ENCODE data around the gene GRID2IP.
"Not testable (repeated sequence)": the region's sequence is repeated elsewhere in the genome, so short reads cannot be mapped to it uniquely, and the experiment has no call there.

Gene GRID2IP

GRCh38 chr7:6475433-6476186 is 75.7 kb downstream of the GRID2IP start:
- no peak overlapping the region for H4K8ac ChIP-seq (ENCODE audit: low read length)
- no peak overlapping the region for H3K4me3 ChIP-seq (ENCODE audit: insufficient read depth in 1 of 2, low read depth in 1 of 2, low read length in 2 of 2)
- H3K79me1 ChIP-seq (replicated peaks; ENCODE audit: low read length, poor library complexity, severe bottlenecking): peaks cover 2% of the 10 kb centered on the region
- H2AK5ac ChIP-seq (ENCODE audit: low read length, severe bottlenecking): no peak overlapping the region
- DNase-seq: no peak
- H3K23ac ChIP-seq (ENCODE audit: low read length in 2 of 2): no peak overlapping the region
- no peak overlapping the region for H3K18ac ChIP-seq (ENCODE audit: low read depth in 1 of 2, low read length in 2 of 2)
- no peaks in the 10 kb centered on the region for H3K9me3 ChIP-seq (ENCODE audit: control insufficient read depth, low read length)
- no peak overlapping the region for H2BK12ac ChIP-seq (ENCODE audit: low read length in 2 of 2)
- no peak overlapping the region for H4K91ac ChIP-seq (ENCODE audit: low read length)
- no peak overlapping the region for H3K4ac ChIP-seq (ENCODE audit: low read depth in 1 of 2, low read length in 2 of 2)
- H3K4me2 ChIP-seq (ENCODE audit: low read length, poor library complexity, severe bottlenecking): no peak overlapping the region
- H2BK15ac ChIP-seq (ENCODE audit: low read depth, poor library complexity, severe bottlenecking): no peak overlapping the region
- H3K14ac ChIP-seq (ENCODE audit: low read length in 2 of 2): no peak overlapping the region
- no peak overlapping the region for H3K27ac ChIP-seq (ENCODE audit: low read length, poor library complexity, severe bottlenecking)
- H2AFZ ChIP-seq (ENCODE audit: low read depth, low read length): no peak overlapping the region
- WGBS: 96% methylated on average over 3 of the region's 3 CpGs
- no peaks in the 10 kb centered on the region for H3K27me3 ChIP-seq (ENCODE audit: control insufficient read depth in 1 of 2, insufficient read depth in 1 of 2, low read length in 2 of 2)
- H3K4me1 ChIP-seq (ENCODE audit: control insufficient read depth, insufficient read depth, low read depth, low read length): peaks cover 18% of the 10 kb centered on the region
- H2BK5ac ChIP-seq (ENCODE audit: low read depth, low read length, poor library complexity, severe bottlenecking): no peak overlapping the region
- H2BK120ac ChIP-seq (ENCODE audit: low read depth, low read length): no peak overlapping the region
- peaks cover 32 to 62% of the 10 kb centered on the region in 2 experiments for H3K36me3 ChIP-seq (ENCODE audit: control insufficient read depth in 1 of 2, insufficient read depth in 2 of 2, low read depth in 1 of 2, low read length in 2 of 2)
- peak overlapping the region; percentile 55 for H3K9ac ChIP-seq (ENCODE audit: low read length)

GRCh38 chr7:6465862-6466261 is 85.4 kb downstream of the GRID2IP start:
- Histone ChIP-seq H3K9me3 (ENCODE audit: control insufficient read depth, low read length) (peaks cover 3% of the 10 kb centered on the region), H3K9ac (ENCODE audit: low read length) (no peak overlapping the region), H3K79me1 (replicated peaks; ENCODE audit: low read length, poor library complexity, severe bottlenecking) (peaks cover 26% of the 10 kb centered on the region), H3K4me1 (ENCODE audit: control insufficient read depth, insufficient read depth, low read depth, low read length) (no peaks in the 10 kb centered on the region), H2AK5ac (ENCODE audit: low read length, severe bottlenecking) (no peak overlapping the region), H3K27ac (ENCODE audit: low read length, poor library complexity, severe bottlenecking) (no peak overlapping the region), H2BK12ac (ENCODE audit: low read length in 2 of 2) (no peak overlapping the region), H3K4ac (ENCODE audit: low read depth in 1 of 2, low read length in 2 of 2) (no peak overlapping the region), H4K8ac (ENCODE audit: low read length) (no peak overlapping the region), H3K27me3 (ENCODE audit: control insufficient read depth in 1 of 2, insufficient read depth in 1 of 2, low read length in 2 of 2) (no peaks in the 10 kb centered on the region), H3K18ac (ENCODE audit: low read depth in 1 of 2, low read length in 2 of 2) (no peak overlapping the region), H3K14ac (ENCODE audit: low read length in 2 of 2) (no peak overlapping the region), H3K4me2 (ENCODE audit: low read length, poor library complexity, severe bottlenecking) (no peak overlapping the region), H3K23ac (ENCODE audit: low read length in 2 of 2) (no peak overlapping the region), H4K91ac (ENCODE audit: low read length) (no peak overlapping the region), H3K36me3 (ENCODE audit: control insufficient read depth in 1 of 2, insufficient read depth in 2 of 2, low read depth in 1 of 2, low read length in 2 of 2) (peaks cover 66 to 89% of the 10 kb centered on the region in 2 experiments), H3K4me3 (ENCODE audit: insufficient read depth in 1 of 2, low read depth in 1 of 2, low read length in 2 of 2) (no peak overlapping the region), H2BK120ac (ENCODE audit: low read depth, low read length) (no peak overlapping the region), H2BK15ac (ENCODE audit: low read depth, poor library complexity, severe bottlenecking) (no peak overlapping the region), H2BK5ac (ENCODE audit: low read depth, low read length, poor library complexity, severe bottlenecking) (no peak overlapping the region), H2AFZ (ENCODE audit: low read depth, low read length) (no peak overlapping the region)
- no peak for DNase-seq
- 97% methylated on average over 8 of the region's 8 CpGs for WGBS

GRCh38 chr7:6463609-6464008 is 87.7 kb downstream of the GRID2IP start:
- H2BK15ac ChIP-seq (ENCODE audit: low read depth, poor library complexity, severe bottlenecking); H3K14ac ChIP-seq (ENCODE audit: low read length in 2 of 2); H3K18ac ChIP-seq (ENCODE audit: low read depth in 1 of 2, low read length in 2 of 2); H3K9me3 ChIP-seq (ENCODE audit: control insufficient read depth, low read length); H4K91ac ChIP-seq (ENCODE audit: low read length); H3K9ac ChIP-seq (ENCODE audit: low read length); H2AFZ ChIP-seq (ENCODE audit: low read depth, low read length); H3K4me1 ChIP-seq (ENCODE audit: control insufficient read depth, insufficient read depth, low read depth, low read length); H3K27me3 ChIP-seq (ENCODE audit: control insufficient read depth in 1 of 2, insufficient read depth in 1 of 2, low read length in 2 of 2); H3K27ac ChIP-seq (ENCODE audit: low read length, poor library complexity, severe bottlenecking); H3K4me3 ChIP-seq (ENCODE audit: insufficient read depth in 1 of 2, low read depth in 1 of 2, low read length in 2 of 2); H3K4me2 ChIP-seq (ENCODE audit: low read length, poor library complexity, severe bottlenecking); H2BK5ac ChIP-seq (ENCODE audit: low read depth, low read length, poor library complexity, severe bottlenecking); H2BK120ac ChIP-seq (ENCODE audit: low read depth, low read length); DNase-seq; H3K23ac ChIP-seq (ENCODE audit: low read length in 2 of 2); H2BK12ac ChIP-seq (ENCODE audit: low read length in 2 of 2); H2AK5ac ChIP-seq (ENCODE audit: low read length, severe bottlenecking); H3K4ac ChIP-seq (ENCODE audit: low read depth in 1 of 2, low read length in 2 of 2); H4K8ac ChIP-seq (ENCODE audit: low read length): not testable (repeated sequence)
- Histone ChIP-seq H3K36me3 (ENCODE audit: control insufficient read depth in 1 of 2, insufficient read depth in 2 of 2, low read depth in 1 of 2, low read length in 2 of 2) (peaks cover 58 to 76% of the 10 kb centered on the region in 2 experiments), H3K79me1 (replicated peaks; ENCODE audit: low read length, poor library complexity, severe bottlenecking) (peaks cover 23% of the 10 kb centered on the region)
- 87% methylated on average over 5 of the region's 5 CpGs for WGBS

DNA sequence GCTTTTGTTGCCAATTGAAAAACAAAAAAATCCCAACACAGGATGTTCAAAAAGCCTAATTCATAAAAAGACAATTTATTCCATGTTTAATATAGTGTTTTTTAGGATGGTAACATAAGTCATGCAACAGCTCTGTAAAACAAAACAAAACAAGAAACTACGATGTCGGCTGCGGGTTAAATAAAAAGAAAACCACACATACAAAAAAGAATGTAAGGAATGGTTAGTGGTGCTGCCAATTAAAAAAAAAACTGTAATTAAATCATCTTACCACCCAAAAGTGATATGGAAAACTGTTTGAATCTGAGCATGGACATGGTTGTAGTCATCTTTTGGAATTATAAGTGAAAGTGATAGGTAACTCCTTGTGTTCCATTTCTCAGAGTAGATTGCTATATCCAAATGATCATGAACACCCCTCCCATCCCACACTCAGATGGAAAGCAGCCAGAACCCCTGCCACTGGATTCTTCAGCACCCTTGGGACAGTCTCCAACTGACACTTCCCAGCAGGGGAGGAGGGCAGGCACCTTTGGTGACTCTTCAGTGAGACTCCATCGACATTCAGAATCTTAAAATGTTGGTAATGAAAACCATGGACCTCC is 89.2 kb downstream of the GRID2IP start:
- no peak overlapping the region for H4K8ac ChIP-seq (ENCODE audit: low read length)
- no peak overlapping the region for H3K4me3 ChIP-seq (ENCODE audit: insufficient read depth in 1 of 2, low read depth in 1 of 2, low read length in 2 of 2)
- H3K36me3 ChIP-seq (ENCODE audit: control insufficient read depth in 1 of 2, insufficient read depth in 2 of 2, low read depth in 1 of 2, low read length in 2 of 2): peaks cover 46 to 60% of the 10 kb centered on the region in 2 experiments
- H2BK12ac ChIP-seq (ENCODE audit: low read length in 2 of 2): no peak overlapping the region
- peaks cover 19% of the 10 kb centered on the region for H3K79me1 ChIP-seq (replicated peaks; ENCODE audit: low read length, poor library complexity, severe bottlenecking)
- no peak overlapping the region for H2BK5ac ChIP-seq (ENCODE audit: low read depth, low read length, poor library complexity, severe bottlenecking)
- no peak overlapping the region for H3K4ac ChIP-seq (ENCODE audit: low read depth in 1 of 2, low read length in 2 of 2)
- no peaks in the 10 kb centered on the region for H3K27me3 ChIP-seq (ENCODE audit: control insufficient read depth in 1 of 2, insufficient read depth in 1 of 2, low read length in 2 of 2)
- H2AFZ ChIP-seq (ENCODE audit: low read depth, low read length): no peak overlapping the region
- no peak overlapping the region for H4K91ac ChIP-seq (ENCODE audit: low read length)
- no peak overlapping the region for H3K14ac ChIP-seq (ENCODE audit: low read length in 2 of 2)
- H3K9me3 ChIP-seq (ENCODE audit: control insufficient read depth, low read length): peaks cover 3% of the 10 kb centered on the region
- no peak for DNase-seq
- H3K18ac ChIP-seq (ENCODE audit: low read depth in 1 of 2, low read length in 2 of 2): no peak overlapping the region
- no peak overlapping the region for H2BK120ac ChIP-seq (ENCODE audit: low read depth, low read length)
- no peak overlapping the region for H2BK15ac ChIP-seq (ENCODE audit: low read depth, poor library complexity, severe bottlenecking)
- H3K4me2 ChIP-seq (ENCODE audit: low read length, poor library complexity, severe bottlenecking): no peak overlapping the region
- no peak overlapping the region for H2AK5ac ChIP-seq (ENCODE audit: low read length, severe bottlenecking)
- WGBS: 100% methylated on average over 1 of the region's 4 CpGs
- no peak overlapping the region for H3K27ac ChIP-seq (ENCODE audit: low read length, poor library complexity, severe bottlenecking)
- H3K23ac ChIP-seq (ENCODE audit: low read length in 2 of 2): no peak overlapping the region
- H3K9ac ChIP-seq (ENCODE audit: low read length): no peak overlapping the region
- H3K4me1 ChIP-seq (ENCODE audit: control insufficient read depth, insufficient read depth, low read depth, low read length): no peaks in the 10 kb centered on the region

Data from mesenchymal stem cell (in vitro differentiated cells and primary cell).